GM18511 (cell line): Measurements from ENCODE around the gene PGBD1.

Experiments
- ATAC-seq: cut with Tn5 transposase; IDR thresholded peaks from one replicate; pipeline ENCODE4 v1.9.1; 2021; ENCODE audit warnings: mild to moderate bottlenecking, moderate library complexity; ENCODE audit not compliant: unreplicated experiment

Gene PGBD1

GRCh38 chr6:28281288-28282064, at the start of gene PGBD1:
PGBD1 (plus strand) TSS chr6:28281572; CDS start chr6:28283814, 2,242 bp downstream.
- peak; percentile 88 for ATAC-seq

- no peak for ATAC-seq
Measured at GRCh38 chr6:28232785-28233184, 48.6 kb upstream of the PGBD1 start.

- no peak for ATAC-seq
Measured at GRCh38 chr6:28235912-28236452, 45.4 kb upstream of the PGBD1 start.

- peak; percentile 70 for ATAC-seq
Measured at GRCh38 chr6:28239636-28240035, 41.7 kb upstream of the PGBD1 start.

- no peak for ATAC-seq
Measured at GRCh38 chr6:28240471-28240870, 40.9 kb upstream of the PGBD1 start.

GRCh38 chr6:28243946-28244345, 37.4 kb upstream of the PGBD1 start:
- ATAC-seq: no peak

- no peak for ATAC-seq
Measured at GRCh38 chr6:28245206-28245941, 36.0 kb upstream of the PGBD1 start.

- no peak for ATAC-seq
Measured at GRCh38 chr6:28248916-28249315, 32.5 kb upstream of the PGBD1 start.

GRCh38 chr6:28250747-28251146, 30.6 kb upstream of the PGBD1 start:
- no peak for ATAC-seq

GRCh38 chr6:28251661-28252008, 29.7 kb upstream of the PGBD1 start:
- ATAC-seq: peak; percentile 59

- peak; percentile 91 for ATAC-seq
Measured at GRCh38 chr6:28252009-28252975, 29.1 kb upstream of the PGBD1 start, which contains the start of gene ZKSCAN4. ZKSCAN4 (minus strand) TSS chr6:28252269; CDS start chr6:28251980, 289 bp downstream.

- no peak for ATAC-seq
Measured at GRCh38 chr6:28254121-28254519, 27.3 kb upstream of the PGBD1 start.

- no peak for ATAC-seq
Measured at GRCh38 chr6:28257042-28257441, 24.3 kb upstream of the PGBD1 start.

GRCh38 chr6:28258877-28259777, 22.2 kb upstream of the PGBD1 start, which contains the start of gene NKAPL:
NKAPL (plus strand) TSS chr6:28259297; CDS start chr6:28259372, 75 bp downstream.
- ATAC-seq: no peak

- no peak for ATAC-seq
Measured at GRCh38 chr6:28263922-28264321, 17.4 kb upstream of the PGBD1 start.

- no peak for ATAC-seq
Measured at GRCh38 chr6:28264834-28265401, 16.5 kb upstream of the PGBD1 start.

GRCh38 chr6:28266563-28266961, 14.8 kb upstream of the PGBD1 start:
- ATAC-seq: no peak

- peak; percentile 98 for ATAC-seq
Measured at GRCh38 chr6:28266962-28267694, 14.2 kb upstream of the PGBD1 start, which contains the start of gene ZSCAN26. ZSCAN26 (plus strand) TSS chr6:28267143; CDS start chr6:28271920, 4,777 bp downstream.

GRCh38 chr6:28267695-28268059, 13.7 kb upstream of the PGBD1 start:
- ATAC-seq: no peak
